H1 (cell line): ENCODE data around the gene CBLC.

Experiments used
- BRCA1 ChIP-seq: IDR thresholded peaks from 2 replicates; pipeline ENCODE4 v1.6.1; 2012; ENCODE audit warnings: low read depth, low read length, improper control_type of control experiment
- CTCF ChIP-seq, 3 experiments: IDR thresholded peaks; 1 replicate in 2 of 3; 2 replicates in 1 of 3; pipeline versions ENCODE4 v1.5.1 to v1.6.1; 2011; ENCODE audit warnings: low read length in 3 of 3, mild to moderate bottlenecking in 3 of 3, inconsistent platforms in 2 of 3, low read depth in 1 of 3, moderate library complexity in 1 of 3; ENCODE audit not compliant: insufficient read depth in 1 of 3; ENCODE audit errors: control extremely low read depth in 1 of 3
- RAD21 ChIP-seq, 2 experiments: IDR thresholded peaks in 1 of 2; conservative IDR thresholded peaks in 1 of 2; 2 replicates each; pipeline ENCODE4 v1.6.1; 2011; ENCODE audit warnings: low read depth in 2 of 2, low read length in 2 of 2, improper control_type of control experiment in 1 of 2, inconsistent platforms in 1 of 2, mild to moderate bottlenecking in 1 of 2, moderate library complexity in 1 of 2
- TF ChIP-seq, protein P1 (sequence below): IDR thresholded peaks from 2 replicates; pipeline ENCODE4 v1.6.1; 2011; ENCODE audit warnings: low read length, improper control_type of control experiment

GRCh38 chr19:44783545-44783944 lies 5.9 kb downstream of the CBLC start:
- TF ChIP-seq, protein P1, sequence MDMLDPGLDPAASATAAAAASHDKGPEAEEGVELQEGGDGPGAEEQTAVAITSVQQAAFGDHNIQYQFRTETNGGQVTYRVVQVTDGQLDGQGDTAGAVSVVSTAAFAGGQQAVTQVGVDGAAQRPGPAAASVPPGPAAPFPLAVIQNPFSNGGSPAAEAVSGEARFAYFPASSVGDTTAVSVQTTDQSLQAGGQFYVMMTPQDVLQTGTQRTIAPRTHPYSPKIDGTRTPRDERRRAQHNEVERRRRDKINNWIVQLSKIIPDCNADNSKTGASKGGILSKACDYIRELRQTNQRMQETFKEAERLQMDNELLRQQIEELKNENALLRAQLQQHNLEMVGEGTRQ, result no peak
- no peak for TF ChIP-seq RAD21 (IDR thresholded peaks at IDR 0.05 in 1 of 2, conservative IDR thresholded peaks at IDR 0.05 in 1 of 2; ENCODE audit: low read depth in 2 of 2, low read length in 2 of 2)
- TF ChIP-seq BRCA1, result no peak
- no peak for TF ChIP-seq CTCF (IDR thresholded peaks at IDR 0.05; ENCODE audit: control extremely low read depth in 1 of 3, insufficient read depth in 1 of 3, low read depth in 1 of 3, low read length in 3 of 3)
